Bladder microvascular endothelial cell (primary cell): Measurements from ENCODE around the gene ABRAXAS1. TPM values are rescaled to one million over a fixed set of nuclear protein-coding genes. Genes with fewer than 3 reads are reported as not detected.

Experiments used
- total RNA-seq: library from RNA; depleted of rRNA; stranded (reverse); fragments of >200 nt; gene quantifications from 2 replicates; pipeline ENCODE4 v1.2.3, GENCODE V29; 2014

ABRAXAS1 gene
- total RNA-seq = 11.7 and 14.1 TPM in 2 replicates

GRCh38 chr4:83484500-83485461 is at the start of gene ABRAXAS1:
Gene ABRAXAS1, minus strand, starts transcription at chr4:83485100. Its CDS starts 28 bp downstream, at chr4:83485072.

GRCh38 chr4:83455281-83456183 is 29.4 kb downstream of the ABRAXAS1 start, which contains the start of the genes HELQ and MRPS18C:
Gene HELQ, minus strand, starts transcription at chr4:83455823. Its CDS starts 130 bp downstream, at chr4:83455693.
Gene MRPS18C, plus strand, starts transcription at chr4:83456058. Its CDS starts 20 bp downstream, at chr4:83456078.

Other genes with a start within 250 kb of the ABRAXAS1 start
- gene COQ2, start 200.3 kb downstream of the ABRAXAS1 start, total RNA-seq = 14.0 and 15.5 TPM in 2 replicates
- 0.81 and 5.1 TPM in 2 replicates for gene HPSE, start 150.3 kb downstream of the ABRAXAS1 start, total RNA-seq
- gene HELQ, start 29.3 kb downstream of the ABRAXAS1 start, total RNA-seq = 9.1 and 18.4 TPM in 2 replicates
- gene MRPS18C, start 29.0 kb downstream of the ABRAXAS1 start, total RNA-seq = 16.8 and 22.8 TPM in 2 replicates
- 7.1 and 9.3 TPM in 2 replicates for gene GPAT3, start 51.0 kb upstream of the ABRAXAS1 start, total RNA-seq